GM12873 (cell line): ENCODE measurements around the gene NEK1.

Experiments used
- CTCF ChIP-seq: IDR thresholded peaks from 2 replicates; pipeline ENCODE4 v1.5.1; 2012; ENCODE audit warnings: low read depth, mild to moderate bottlenecking, moderate library complexity, low read length, control low read depth; ENCODE audit not compliant: insufficient read depth; ENCODE audit errors: missing control alignments

The NEK1 gene

GRCh38 chr4:169583563-169583962, 28.8 kb downstream of the NEK1 start:
- no peak for TF ChIP-seq CTCF

GRCh38 chr4:169582706-169583105, 29.7 kb downstream of the NEK1 start:
- no peak for TF ChIP-seq CTCF

GRCh38 chr4:169582203-169582602, 30.2 kb downstream of the NEK1 start:
- TF ChIP-seq CTCF: peak; percentile 19

- TF ChIP-seq CTCF: no peak
Observed at GRCh38 chr4:169573889-169574288, 38.5 kb downstream of the NEK1 start.

GRCh38 chr4:169571435-169571834, 40.9 kb downstream of the NEK1 start:
- no peak for TF ChIP-seq CTCF

GRCh38 chr4:169567916-169568315, 44.5 kb downstream of the NEK1 start:
- TF ChIP-seq CTCF: no peak

GRCh38 chr4:169566021-169566818, 46.2 kb downstream of the NEK1 start:
- TF ChIP-seq CTCF: peak; percentile 62

- no peak for TF ChIP-seq CTCF
Observed at GRCh38 chr4:169565606-169566005, 46.8 kb downstream of the NEK1 start.
